HG03066 (cell line): ENCODE data around the gene PGAP2.

ENCODE experiments used
- ATAC-seq: cut with Tn5 transposase; IDR thresholded peaks from one replicate; pipeline ENCODE4 v1.9.1; 2021; ENCODE audit warnings: low read depth; ENCODE audit not compliant: unreplicated experiment

Gene PGAP2

DNA sequence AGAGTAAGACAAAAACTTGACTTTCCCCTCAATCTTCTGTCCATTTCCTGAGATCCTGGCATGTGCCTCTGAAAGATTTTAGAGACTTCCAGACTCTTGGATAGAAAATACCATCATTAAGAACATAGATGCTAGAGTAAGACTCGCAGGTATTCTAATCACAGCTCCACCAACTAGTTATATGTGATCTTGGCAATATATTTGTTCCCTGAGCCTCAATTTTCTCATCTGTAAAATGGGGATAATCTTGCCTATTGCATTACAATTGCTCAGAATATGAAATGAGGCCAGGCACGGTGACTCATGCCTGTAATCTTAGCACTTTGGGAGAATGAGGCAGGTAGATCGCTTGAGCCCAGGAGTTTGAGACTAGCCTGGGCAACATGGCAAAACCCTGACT, 21.7 kb downstream of the PGAP2 start:
- no peak for ATAC-seq

DNA sequence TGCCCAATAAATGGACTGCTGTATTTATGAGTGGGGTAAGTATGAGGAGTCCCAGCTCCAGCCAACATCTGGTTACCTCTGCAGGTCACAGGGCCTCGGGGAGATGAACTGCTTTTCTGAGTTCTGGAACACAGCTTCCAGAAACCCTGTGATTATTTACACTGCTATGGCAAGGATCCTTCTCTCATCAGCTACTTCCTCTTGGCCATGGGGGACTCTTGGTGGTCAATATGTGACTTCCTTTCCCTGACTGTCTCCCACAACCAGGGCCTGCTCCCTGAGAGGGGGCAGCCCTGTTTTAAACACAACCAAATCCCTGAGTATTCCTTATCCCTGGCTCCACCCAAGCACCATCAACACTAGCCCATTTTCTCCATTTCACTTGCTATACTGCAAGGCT, 22.4 kb downstream of the PGAP2 start:
- no peak for ATAC-seq

GRCh38 chr11:3831378-3832239, 23.2 kb downstream of the PGAP2 start:
- ATAC-seq, result no peak

- no peak for ATAC-seq
These were observed 24.5 kb downstream of the PGAP2 start for GRCh38 chr11:3832816-3833215.

- ATAC-seq, result no peak
These were observed 25.1 kb downstream of the PGAP2 start for GRCh38 chr11:3833449-3833848.

GRCh38 chr11:3834349-3834663, 25.9 kb downstream of the PGAP2 start:
- ATAC-seq, result no peak

DNA sequence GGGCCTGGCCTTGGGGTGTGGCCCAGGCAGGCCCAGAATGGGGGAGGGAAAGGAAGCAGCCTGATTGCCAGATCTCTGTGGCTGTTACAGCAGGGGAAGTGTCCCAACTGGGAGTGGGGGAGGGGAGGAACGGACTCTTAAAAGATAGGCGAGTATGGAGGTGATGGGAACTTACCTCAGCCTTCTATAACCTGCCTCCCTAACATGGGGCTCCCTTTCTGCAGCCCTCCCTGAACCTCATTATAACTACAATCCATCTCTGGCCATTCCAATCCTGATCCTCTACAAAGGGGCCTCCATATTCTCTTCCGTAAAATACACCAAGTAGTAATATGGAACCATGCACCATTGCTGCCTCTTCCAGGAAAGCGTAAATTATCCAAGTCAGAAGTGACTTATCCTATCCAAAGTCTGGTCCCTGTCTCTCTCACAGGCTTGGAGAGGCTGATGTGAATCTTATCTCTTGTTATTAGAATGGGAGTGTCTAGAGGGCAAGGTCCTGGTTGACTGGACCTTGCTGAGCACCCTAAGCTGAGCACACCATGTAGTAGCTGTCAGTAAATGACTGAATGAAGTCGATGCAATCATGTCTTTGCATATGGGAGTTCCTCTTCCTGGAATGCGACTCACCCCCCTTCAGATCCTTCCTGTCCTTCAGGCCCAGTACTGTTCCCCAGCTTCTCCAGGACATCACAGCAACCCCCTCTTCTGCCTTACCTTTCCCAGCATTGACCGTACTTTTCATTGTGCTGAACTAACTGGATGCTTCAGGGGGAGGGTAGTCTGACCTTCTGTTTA, 26.5 kb downstream of the PGAP2 start:
- no peak for ATAC-seq

DNA sequence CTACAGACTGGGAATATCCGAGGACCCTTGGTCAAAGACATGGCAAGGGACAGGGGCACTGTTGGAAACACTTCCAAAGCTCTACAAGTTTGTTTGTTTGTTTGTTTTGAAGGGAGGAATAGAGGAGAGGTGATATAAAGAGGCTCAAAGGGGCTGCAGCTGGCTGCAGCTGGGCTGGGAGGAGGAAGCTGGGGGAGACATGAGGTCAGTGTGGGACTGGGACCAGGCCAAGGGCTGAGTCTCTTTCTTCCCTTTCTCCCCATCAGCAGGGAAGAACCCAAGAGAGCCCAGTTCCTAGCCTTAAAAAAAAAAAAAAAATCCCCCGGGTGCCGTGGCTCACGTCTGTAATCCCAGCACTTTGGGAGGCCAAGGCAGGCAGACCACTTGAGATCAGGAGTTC, 27.4 kb downstream of the PGAP2 start:
- no peak for ATAC-seq

- ATAC-seq, result no peak
These were observed 28.5 kb downstream of the PGAP2 start for GRCh38 chr11:3836903-3837302.

DNA sequence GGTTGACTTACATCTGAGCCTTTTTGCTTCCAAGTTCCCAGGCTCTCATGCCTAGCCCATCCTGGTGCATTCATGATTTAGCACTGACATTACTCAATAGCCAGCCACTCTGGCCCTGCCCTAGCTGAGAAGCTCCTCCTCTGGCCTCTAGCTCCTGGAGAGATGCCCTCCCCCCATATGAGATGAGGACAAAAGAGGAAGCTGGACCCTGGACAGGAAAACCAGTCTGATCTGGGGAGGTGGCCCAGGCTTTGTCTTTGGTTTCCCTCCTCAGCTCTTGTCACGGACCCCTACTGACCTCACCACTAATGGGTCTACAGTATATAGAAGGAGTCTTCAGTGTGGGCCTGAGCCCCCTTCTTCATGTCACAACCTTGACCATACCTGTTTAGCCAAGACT, 29.4 kb downstream of the PGAP2 start:
- ATAC-seq, result no peak

GRCh38 chr11:3838504-3838903, 30.1 kb downstream of the PGAP2 start:
- ATAC-seq, result no peak

DNA sequence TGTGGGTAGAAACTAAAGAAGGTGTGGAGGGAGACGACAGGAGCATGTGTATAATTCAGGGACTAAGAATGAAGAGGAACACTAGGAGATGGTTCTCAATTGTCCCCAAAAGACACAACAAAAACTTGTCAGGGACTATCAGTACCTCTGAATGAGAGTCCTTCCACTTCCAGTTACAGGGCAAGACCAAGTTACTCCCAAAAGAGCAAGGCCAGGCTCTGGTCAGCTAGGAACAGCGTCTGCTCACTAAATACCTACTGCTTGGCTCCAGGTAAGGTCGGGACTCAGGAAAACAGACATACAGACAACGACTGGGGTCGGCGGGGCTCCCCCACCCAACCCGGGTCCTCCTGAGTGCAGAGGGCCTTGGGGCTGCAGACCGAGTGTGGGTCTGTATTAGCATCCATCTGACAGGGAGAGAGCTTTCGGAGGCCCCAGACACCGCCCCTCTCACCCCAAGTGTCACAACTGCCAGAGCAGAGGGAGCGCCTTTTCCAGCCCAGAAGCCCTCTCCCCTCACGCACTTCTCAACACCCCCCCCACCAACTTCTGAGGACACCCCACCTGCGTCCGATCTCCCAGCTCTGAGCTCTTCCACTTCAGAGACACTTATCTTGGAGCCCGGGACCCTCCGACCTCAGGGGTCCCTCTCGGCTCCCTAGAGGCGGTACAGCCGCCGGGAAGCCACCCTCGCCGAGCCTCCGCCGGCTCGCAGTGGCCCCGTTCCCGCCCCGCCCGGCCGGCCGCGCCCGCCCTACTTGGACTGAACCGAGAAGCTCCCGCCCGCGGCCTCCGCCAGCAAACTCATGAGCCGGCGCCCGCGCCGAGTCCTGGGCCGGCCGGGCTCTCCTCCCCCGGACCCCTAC, 31.9 kb downstream of the PGAP2 start:
- ATAC-seq, result no peak

DNA sequence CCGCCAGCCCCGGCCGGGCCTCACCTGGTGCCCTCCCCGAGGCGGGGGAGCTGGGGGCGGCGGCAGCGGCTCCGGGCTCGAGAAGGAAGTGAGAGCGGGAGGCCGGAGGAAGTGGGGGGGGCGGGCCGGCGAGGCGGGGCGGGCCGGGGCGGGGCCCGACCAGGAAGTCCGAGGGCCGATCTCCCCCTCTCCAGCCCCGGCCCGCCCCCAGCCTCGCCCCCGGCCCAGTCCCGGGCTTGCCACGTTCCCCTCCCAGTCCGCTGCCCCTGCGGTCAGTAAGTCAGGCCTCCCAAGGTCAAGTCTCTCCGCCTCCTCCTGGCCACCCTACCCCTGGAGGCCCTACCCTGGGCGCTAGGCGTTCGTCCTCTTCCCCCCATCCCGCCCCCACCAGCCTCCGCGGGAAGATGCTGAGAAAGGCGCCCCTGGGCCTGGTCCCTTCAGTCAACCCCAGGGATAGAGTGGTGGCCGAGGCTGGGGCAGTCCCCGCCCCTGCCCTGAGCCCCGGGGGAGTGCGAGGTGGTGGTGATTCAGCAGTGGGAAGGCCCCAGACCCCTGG, 32.6 kb downstream of the PGAP2 start, which contains the start of gene RHOG:
RHOG (minus strand) TSS at position 90 of the 556 bp plus-strand sequence. CDS start 12,821 bp downstream, outside the sequence.
- peak; percentile 45 for ATAC-seq

GRCh38 chr11:3841426-3842350, 33.3 kb downstream of the PGAP2 start:
- peak; percentile 40 for ATAC-seq

GRCh38 chr11:3843326-3843725, 35.0 kb downstream of the PGAP2 start:
- ATAC-seq, result no peak

GRCh38 chr11:3845246-3845645, 36.9 kb downstream of the PGAP2 start:
- ATAC-seq, result no peak

- ATAC-seq, result no peak
These were observed 37.3 kb downstream of the PGAP2 start for GRCh38 chr11:3845670-3846069.

DNA sequence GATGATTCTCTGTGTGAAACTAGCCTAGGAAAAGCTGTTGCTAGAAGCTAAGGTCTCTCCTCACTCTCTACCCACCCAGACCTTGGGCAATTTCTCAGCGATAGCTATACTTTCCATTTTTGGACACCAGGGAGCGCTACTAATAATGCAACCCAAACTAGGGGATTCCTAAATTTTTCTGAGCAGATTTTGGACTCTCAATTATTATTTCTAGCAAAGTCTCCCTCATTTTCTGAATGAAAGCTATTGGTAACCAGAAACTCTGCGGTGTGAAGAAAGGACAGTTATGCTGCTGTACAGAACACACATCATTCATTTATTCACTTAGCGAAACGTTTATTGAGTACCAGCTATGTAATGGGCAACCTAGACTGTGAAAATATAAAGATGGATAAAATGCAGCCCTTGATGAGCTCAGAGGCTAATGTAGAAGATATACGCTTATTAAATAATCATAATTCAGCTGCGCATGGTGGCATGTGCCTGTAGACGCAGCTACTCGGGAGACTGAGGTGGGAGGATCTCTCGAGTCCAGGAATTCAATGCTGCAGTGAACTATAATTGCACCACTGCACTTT, 41.0 kb downstream of the PGAP2 start:
- ATAC-seq, result no peak

DNA sequence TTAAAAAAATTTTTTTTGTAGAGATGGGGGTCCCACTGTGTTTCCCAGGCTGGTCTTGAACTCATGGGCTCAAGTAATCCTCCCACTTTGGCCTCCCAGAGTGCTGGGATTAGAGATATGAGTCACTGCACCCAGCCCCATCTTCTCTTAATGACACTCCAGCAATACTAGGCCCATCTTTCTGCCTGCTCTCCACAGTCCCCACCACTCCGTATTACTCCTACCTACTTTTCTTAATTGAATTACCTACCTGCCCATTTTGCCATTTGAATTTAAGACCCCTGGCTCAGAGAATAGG, 45.1 kb downstream of the PGAP2 start:
- no peak for ATAC-seq
